ENCODE results near the gene BACH2.

DNA sequence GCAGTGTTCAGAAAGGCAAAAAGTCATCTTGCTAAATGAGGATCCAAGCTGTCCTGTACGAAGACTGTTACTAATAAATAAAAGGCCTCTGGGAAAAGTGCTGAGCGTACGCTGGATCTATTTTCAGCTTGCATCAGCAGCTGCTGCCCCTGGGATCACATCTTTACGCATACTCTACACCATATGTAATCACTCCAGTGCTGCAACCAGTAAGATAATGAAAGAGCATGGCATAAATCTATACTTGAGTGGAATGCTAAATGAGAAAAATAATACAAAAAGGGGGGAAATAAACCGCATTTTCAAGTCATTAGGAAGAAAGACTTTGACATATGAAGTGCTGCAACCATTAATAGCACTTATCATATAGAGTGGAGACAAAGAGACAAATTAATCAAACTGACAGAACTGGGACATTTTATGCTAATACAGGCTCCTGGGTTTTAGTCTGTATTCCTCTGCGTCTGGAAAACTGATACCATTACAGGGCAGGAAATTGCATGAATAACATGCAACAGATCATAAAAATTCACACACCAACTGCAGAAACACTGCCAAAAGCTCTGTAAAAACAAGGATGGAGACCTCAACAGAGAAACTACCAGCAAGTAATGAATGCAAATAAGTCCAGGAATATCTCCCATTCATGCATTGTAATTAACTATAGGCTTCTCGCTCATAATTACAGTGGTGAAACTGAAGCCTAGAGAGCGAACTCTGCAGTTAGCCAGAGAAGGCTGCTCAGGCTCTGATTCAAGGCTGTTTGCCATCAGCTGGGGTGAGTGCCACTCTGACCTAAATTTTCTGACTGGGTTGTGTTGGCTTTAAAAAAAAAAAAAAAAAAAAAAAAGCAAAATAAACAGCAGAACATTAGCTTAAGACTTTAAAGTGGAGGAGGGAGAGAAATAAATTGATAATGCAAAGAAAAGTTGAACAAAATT lies 318.6 kb downstream of the BACH2 start:
- TF ChIP-seq POLR2A (IDR thresholded peaks at IDR 0.05) (no peak), POLR2AphosphoS5 (IDR thresholded peaks at IDR 0.05) (no peak)
- TF ChIP-seq, protein P1, sequence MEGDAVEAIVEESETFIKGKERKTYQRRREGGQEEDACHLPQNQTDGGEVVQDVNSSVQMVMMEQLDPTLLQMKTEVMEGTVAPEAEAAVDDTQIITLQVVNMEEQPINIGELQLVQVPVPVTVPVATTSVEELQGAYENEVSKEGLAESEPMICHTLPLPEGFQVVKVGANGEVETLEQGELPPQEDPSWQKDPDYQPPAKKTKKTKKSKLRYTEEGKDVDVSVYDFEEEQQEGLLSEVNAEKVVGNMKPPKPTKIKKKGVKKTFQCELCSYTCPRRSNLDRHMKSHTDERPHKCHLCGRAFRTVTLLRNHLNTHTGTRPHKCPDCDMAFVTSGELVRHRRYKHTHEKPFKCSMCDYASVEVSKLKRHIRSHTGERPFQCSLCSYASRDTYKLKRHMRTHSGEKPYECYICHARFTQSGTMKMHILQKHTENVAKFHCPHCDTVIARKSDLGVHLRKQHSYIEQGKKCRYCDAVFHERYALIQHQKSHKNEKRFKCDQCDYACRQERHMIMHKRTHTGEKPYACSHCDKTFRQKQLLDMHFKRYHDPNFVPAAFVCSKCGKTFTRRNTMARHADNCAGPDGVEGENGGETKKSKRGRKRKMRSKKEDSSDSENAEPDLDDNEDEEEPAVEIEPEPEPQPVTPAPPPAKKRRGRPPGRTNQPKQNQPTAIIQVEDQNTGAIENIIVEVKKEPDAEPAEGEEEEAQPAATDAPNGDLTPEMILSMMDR (IDR thresholded peaks at IDR 0.05) = no peak
